OCI-LY3 (cell line): ENCODE measurements around the gene CLDND1.

Experiments used
- H2AFZ ChIP-seq: fragments of 200-600, 300-600 bp; shearing (Covaris generic); 2 replicates; pipeline ENCODE4 v1.6.0; 2014; ENCODE audit warnings: antibody characterized with exemption, low read depth, low read length
- H3K27ac ChIP-seq: fragments of 200-600, 300-600 bp; sonication (generic); 2 replicates; pipeline ENCODE4 v1.5.1; 2014; ENCODE audit warnings: mild to moderate bottlenecking, low read length, moderate library complexity, mixed read lengths
- H3K27me3 ChIP-seq: fragments of 200-600, 300-600 bp; sonication (generic); 2 replicates; pipeline ENCODE4 v1.6.1; 2014; ENCODE audit warnings: low read depth, low read length, mixed read lengths
- H3K36me3 ChIP-seq: fragments of 200-600, 300-600 bp; sonication (generic); replicated peaks from 2 replicates; pipeline ENCODE3; 2014; ENCODE audit warnings: low read depth, low read length, mixed read lengths
- H3K4me1 ChIP-seq: fragments of 300-600, 200-600 bp; sonication (generic); 2 replicates; pipeline ENCODE4 v1.6.1; 2014; ENCODE audit warnings: low read length, mixed read lengths
- H3K4me2 ChIP-seq: fragments of 200-600, 300-600 bp; sonication (generic); 2 replicates; pipeline ENCODE4 v1.6.1; 2014; ENCODE audit warnings: low read length, mixed read lengths
- H3K4me3 ChIP-seq: fragments of 300-600, 200-600 bp; sonication (generic); 2 replicates; pipeline ENCODE4 v1.5.1; 2014; ENCODE audit warnings: antibody characterized with exemption, mild to moderate bottlenecking, low read length, moderate library complexity
- H3K79me2 ChIP-seq: fragments of 300-600, 200-600 bp; shearing (Covaris generic); 2 replicates; pipeline ENCODE4 v1.6.1; 2014; ENCODE audit warnings: mild to moderate bottlenecking, low read length, mixed read lengths
- H3K9ac ChIP-seq: fragments of 300-600, 200-600 bp; shearing (Covaris generic); 2 replicates; pipeline ENCODE4 v1.6.0; 2014; ENCODE audit warnings: mild to moderate bottlenecking, low read length, moderate library complexity
- H3K9me3 ChIP-seq: fragments of 200-600, 300-600 bp; shearing (Covaris generic); 2 replicates; pipeline ENCODE4 v1.6.1; 2014; ENCODE audit warnings: low read length, mixed read lengths; ENCODE audit not compliant: insufficient read depth
- H4K20me1 ChIP-seq: fragments of 200-600, 300-600 bp; sonication (generic); 2 replicates; pipeline ENCODE4 v1.6.1; 2016; ENCODE audit warnings: low read length, mixed read lengths; ENCODE audit not compliant: insufficient read depth
- EZH2phosphoT487 ChIP-seq: fragments of 200-600 bp; shearing (Covaris generic); IDR thresholded peaks from 2 replicates; pipeline ENCODE4 v1.6.1; 2018; ENCODE audit warnings: antibody characterized with exemption, mixed run types, low read depth
- TF ChIP-seq, protein P1 (sequence below): fragments of 200-600, 300-600 bp; sonication (generic); IDR thresholded peaks from 2 replicates; pipeline ENCODE4 v1.5.1; 2014; ENCODE audit warnings: antibody characterized with exemption, low read length, low read depth

The CLDND1 gene

DNA sequence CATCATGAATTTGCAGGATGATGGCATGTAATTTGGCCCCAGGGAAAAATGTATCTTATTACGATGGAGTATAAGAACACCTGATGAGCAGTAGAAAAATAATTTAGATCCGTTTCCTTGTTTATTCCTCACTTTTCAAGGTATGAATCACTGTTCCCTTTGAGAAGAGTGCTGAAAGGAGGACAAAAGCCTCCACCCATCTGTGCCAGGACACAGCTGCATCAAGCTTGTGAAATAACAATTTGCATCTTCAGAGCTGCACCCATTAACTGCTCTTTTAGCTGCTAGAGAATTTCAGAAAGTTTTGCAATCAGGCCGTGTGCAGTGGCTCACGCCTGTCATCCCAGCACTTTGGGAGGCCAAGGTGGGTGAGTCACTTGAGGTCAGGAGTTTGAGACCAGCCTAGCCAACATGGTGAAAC is 9.6 kb downstream of the CLDND1 start:
- TF ChIP-seq, protein P1, sequence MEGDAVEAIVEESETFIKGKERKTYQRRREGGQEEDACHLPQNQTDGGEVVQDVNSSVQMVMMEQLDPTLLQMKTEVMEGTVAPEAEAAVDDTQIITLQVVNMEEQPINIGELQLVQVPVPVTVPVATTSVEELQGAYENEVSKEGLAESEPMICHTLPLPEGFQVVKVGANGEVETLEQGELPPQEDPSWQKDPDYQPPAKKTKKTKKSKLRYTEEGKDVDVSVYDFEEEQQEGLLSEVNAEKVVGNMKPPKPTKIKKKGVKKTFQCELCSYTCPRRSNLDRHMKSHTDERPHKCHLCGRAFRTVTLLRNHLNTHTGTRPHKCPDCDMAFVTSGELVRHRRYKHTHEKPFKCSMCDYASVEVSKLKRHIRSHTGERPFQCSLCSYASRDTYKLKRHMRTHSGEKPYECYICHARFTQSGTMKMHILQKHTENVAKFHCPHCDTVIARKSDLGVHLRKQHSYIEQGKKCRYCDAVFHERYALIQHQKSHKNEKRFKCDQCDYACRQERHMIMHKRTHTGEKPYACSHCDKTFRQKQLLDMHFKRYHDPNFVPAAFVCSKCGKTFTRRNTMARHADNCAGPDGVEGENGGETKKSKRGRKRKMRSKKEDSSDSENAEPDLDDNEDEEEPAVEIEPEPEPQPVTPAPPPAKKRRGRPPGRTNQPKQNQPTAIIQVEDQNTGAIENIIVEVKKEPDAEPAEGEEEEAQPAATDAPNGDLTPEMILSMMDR = no peak
- TF ChIP-seq EZH2phosphoT487 = no peak
- no peaks in the 10 kb centered on the region for H3K4me1 ChIP-seq
- H3K27ac ChIP-seq = no peak overlapping the region
- H3K36me3 ChIP-seq = peaks cover 17% of the 10 kb centered on the region
- no peak overlapping the region for H2AFZ ChIP-seq
- H3K27me3 ChIP-seq = no peaks in the 10 kb centered on the region
- H3K79me2 ChIP-seq = no peaks in the 10 kb centered on the region
- H4K20me1 ChIP-seq = no peaks in the 10 kb centered on the region
- no peak overlapping the region for H3K4me2 ChIP-seq
- H3K9me3 ChIP-seq = no peaks in the 10 kb centered on the region
- no peak overlapping the region for H3K9ac ChIP-seq
- H3K4me3 ChIP-seq = no peak overlapping the region

- no peaks in the 10 kb centered on the region for H3K27me3 ChIP-seq
- no peak overlapping the region for H3K27ac ChIP-seq
- no peak overlapping the region for H3K4me2 ChIP-seq
- H3K79me2 ChIP-seq = no peaks in the 10 kb centered on the region
- TF ChIP-seq EZH2phosphoT487 = no peak
- TF ChIP-seq, protein P1 = no peak
- no peaks in the 10 kb centered on the region for H3K4me1 ChIP-seq
- no peak overlapping the region for H2AFZ ChIP-seq
- no peaks in the 10 kb centered on the region for H3K9me3 ChIP-seq
- peaks cover 16% of the 10 kb centered on the region for H3K36me3 ChIP-seq
- no peak overlapping the region for H3K9ac ChIP-seq
- no peaks in the 10 kb centered on the region for H4K20me1 ChIP-seq
- no peak overlapping the region for H3K4me3 ChIP-seq
Observed at GRCh38 chr3:98512576-98512975, 10.1 kb downstream of the CLDND1 start.

GRCh38 chr3:98508582-98508981 is 14.1 kb downstream of the CLDND1 start:
- Histone ChIP-seq H3K9me3 (no peaks in the 10 kb centered on the region), H3K4me2 (no peak overlapping the region), H3K4me3 (no peak overlapping the region), H3K36me3 (no peaks in the 10 kb centered on the region), H3K79me2 (no peaks in the 10 kb centered on the region), H3K9ac (no peak overlapping the region), H3K27me3 (no peaks in the 10 kb centered on the region), H3K27ac (no peak overlapping the region), H4K20me1 (no peaks in the 10 kb centered on the region), H2AFZ (no peak overlapping the region), H3K4me1 (no peaks in the 10 kb centered on the region)
- TF ChIP-seq, protein P1 = no peak
- no peak for TF ChIP-seq EZH2phosphoT487

GRCh38 chr3:98504539-98504938 is 18.2 kb downstream of the CLDND1 start:
- Histone ChIP-seq H3K4me3 (no peak overlapping the region), H3K36me3 (no peaks in the 10 kb centered on the region), H3K27me3 (no peaks in the 10 kb centered on the region), H2AFZ (no peak overlapping the region), H3K79me2 (no peaks in the 10 kb centered on the region), H3K4me1 (no peaks in the 10 kb centered on the region), H3K9me3 (no peaks in the 10 kb centered on the region), H3K4me2 (no peak overlapping the region), H4K20me1 (no peaks in the 10 kb centered on the region), H3K9ac (no peak overlapping the region), H3K27ac (no peak overlapping the region)
- TF ChIP-seq, protein P1 = no peak
- TF ChIP-seq EZH2phosphoT487 = no peak
